HG03159 (cell line): ENCODE data around the gene ACSL6.

Experiments
- ATAC-seq: cut with Tn5 transposase; IDR thresholded peaks from one replicate; pipeline ENCODE4 v1.9.1; 2021; ENCODE audit warnings: mild to moderate bottlenecking, moderate library complexity; ENCODE audit not compliant: unreplicated experiment

The ACSL6 gene

GRCh38 chr5:132017738-132018625 lies 6.5 kb upstream of the ACSL6 start:
- no peak for ATAC-seq

DNA sequence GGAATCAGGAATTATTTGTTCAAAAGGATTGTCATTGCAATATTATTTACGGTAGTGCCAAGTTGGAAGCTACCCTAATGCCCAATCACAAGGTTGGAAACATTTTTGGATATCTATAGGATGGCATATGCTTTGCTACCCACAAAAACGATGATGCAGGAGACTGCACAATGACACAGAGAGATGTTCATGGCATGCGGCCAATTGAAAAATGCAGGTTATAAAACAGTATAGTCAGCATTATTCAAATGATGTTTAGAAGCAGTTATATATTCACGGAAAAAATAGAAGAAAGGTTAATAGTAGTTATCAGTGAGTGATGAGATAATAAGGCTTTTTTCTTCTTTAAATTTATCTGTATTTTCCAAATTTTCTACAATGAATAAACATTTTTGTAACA lies 5.9 kb upstream of the ACSL6 start:
- no peak for ATAC-seq

GRCh38 chr5:132016721-132017250 lies 5.3 kb upstream of the ACSL6 start:
- ATAC-seq: no peak

GRCh38 chr5:132013711-132014110 lies 2.3 kb upstream of the ACSL6 start:
- ATAC-seq: no peak

DNA sequence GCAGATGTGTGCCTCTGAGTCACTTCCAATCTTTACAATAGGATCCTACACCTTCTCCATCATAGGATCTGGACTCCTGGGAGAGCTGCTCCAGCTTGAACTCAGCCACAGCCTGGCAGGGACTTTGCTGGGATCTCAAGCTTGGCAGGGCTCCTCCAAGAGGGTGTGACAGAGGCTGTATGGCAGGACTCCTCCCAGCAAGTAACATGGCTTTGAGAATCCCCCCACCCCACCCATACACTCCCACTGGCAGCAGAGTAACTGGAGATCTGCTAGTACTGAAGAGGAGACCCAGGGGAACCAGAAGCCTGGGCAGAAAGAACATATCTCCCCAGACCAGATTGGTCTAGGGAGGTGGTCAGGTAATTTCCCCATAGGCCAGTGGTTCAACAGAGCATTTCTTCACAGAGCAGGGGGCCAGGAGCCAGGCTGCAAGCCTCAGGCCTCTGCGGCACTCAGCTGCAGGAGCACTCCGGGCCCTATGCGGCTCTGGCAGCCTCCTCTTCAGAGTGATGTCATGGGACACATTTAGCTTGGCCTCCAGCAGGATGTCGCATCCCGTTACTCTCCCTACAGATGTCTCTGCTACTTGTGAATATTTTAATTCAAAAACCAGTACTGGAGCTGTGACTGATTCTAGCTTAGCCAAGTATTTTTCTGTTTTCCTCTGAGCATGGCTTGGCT lies 1.7 kb upstream of the ACSL6 start:
- no peak for ATAC-seq

DNA sequence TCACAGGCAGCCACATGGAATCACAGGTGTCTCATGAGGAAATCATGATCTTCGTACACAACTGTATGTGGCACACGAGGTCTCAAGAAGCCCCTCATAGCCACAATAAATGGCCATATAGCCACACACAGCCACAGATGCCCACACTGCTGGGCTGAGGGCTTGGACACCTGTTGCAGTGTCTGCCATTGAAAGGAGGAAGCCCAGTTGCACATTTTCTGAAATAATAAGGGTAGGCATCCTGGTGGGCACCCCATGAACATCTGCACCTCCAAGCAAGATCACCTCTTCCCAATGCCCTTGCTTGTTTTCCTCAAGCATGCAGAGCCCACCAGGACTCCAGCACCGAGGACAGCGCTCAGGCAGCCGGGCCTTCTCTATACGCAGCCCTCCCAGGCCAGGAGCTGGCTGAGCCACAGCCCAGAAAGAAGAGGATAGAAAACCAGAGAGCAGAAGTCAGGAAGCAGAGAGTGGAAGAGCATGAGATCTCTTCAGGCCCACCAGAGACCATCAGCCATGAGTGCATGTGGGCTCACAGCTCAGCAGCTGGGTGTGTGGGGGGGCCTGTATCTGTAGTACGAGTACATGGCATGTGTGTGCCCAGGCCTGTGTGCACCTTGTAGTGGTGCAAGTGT lies 1.0 kb upstream of the ACSL6 start:
- ATAC-seq: no peak

DNA sequence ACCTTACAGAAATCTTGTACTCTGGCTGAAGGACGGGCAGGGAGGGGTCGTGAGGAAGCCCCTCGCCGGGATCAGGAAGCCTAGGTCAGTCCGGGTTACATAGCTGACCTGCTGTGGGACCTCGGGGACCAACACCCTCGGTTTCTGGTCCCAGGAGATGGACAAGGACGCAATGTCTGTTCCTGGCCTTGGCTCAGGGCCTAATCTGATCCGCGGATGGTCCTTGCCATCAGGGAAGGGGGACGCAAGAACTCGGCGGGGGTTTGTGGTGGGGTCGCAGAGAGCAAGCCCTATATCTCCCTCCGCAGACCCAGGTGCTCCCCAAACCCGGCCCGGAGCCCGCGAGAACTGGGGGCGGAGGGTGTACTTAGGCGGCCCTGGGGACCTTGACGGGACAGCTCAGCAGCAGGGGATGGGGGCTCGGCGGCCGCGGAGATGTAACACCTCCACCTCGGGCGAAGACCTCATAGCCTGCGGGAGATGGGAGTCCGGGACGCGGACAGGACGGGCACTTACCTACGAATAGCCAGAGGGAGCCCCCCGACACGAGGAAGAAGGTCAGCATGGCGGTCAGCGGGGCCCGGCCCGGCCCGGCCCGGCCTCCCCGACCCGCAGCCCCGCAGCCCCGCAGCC lies 353 bp downstream of the ACSL6 start:
- no peak for ATAC-seq

GRCh38 chr5:132010645-132010988 lies 841 bp downstream of the ACSL6 start:
- ATAC-seq: no peak

DNA sequence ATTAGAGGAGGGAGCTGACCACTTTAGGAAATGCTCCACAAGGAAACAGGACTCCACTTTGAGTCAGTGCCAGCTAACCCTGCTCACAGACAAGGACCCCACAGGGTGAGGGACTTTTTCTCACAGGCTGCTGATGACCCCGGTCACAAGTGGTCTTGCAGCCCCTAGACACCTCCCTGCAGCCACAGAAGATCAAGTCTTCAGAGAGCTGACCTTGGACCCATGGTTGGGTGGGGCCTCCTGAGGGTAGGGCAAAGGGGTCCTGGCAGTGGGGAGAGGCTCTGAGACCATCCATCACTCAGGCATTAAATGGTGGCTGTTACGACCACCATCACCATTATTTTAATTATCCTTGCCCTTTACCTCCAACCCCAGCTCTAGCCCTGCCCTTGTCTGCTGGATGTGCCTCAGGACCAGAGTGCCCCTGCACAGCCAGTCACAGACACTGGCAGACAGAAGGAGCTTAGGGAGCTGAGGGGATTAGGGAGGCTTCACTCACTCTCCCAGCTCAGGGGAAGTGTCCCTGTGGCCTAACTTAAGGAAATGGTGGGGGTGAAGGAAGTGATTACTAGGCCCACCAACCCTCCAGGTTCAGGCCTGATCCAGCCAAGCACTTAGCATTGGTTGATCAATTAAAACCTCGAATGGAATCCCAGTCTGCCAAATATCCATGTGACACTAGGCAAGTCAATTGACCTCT lies 1.6 kb downstream of the ACSL6 start:
- ATAC-seq: no peak

- no peak for ATAC-seq
Observed at GRCh38 chr5:132008961-132009680, 2.3 kb downstream of the ACSL6 start.

- peak; percentile 16 for ATAC-seq
Observed at GRCh38 chr5:132008163-132008473, 3.3 kb downstream of the ACSL6 start.

- ATAC-seq: peak; percentile 72
Observed at GRCh38 chr5:132007399-132008162, 3.9 kb downstream of the ACSL6 start.

- no peak for ATAC-seq
Observed at GRCh38 chr5:132006331-132007120, 4.9 kb downstream of the ACSL6 start.

GRCh38 chr5:132005591-132005990 lies 5.9 kb downstream of the ACSL6 start:
- no peak for ATAC-seq

DNA sequence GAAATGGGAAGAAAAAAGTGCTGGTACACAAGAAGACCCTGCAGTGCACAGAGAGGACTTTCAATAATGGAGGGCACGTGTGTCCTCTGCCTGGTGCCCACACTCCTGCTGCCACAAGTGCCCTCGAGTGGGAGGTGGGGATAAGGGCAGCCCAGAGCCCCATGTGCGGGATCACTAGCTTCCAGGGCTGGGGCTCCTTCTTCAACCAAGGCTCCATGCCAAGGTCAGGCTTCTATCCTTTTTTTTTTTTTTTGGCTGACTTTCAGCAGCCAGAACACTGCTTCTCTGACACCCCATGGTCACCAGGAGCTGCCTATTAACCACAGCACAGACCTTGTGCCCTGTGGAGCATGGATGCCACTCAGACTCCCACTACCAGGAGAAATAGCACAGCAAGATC lies 7.5 kb downstream of the ACSL6 start:
- no peak for ATAC-seq

- no peak for ATAC-seq
Observed at GRCh38 chr5:132003170-132003744, 8.2 kb downstream of the ACSL6 start.

DNA sequence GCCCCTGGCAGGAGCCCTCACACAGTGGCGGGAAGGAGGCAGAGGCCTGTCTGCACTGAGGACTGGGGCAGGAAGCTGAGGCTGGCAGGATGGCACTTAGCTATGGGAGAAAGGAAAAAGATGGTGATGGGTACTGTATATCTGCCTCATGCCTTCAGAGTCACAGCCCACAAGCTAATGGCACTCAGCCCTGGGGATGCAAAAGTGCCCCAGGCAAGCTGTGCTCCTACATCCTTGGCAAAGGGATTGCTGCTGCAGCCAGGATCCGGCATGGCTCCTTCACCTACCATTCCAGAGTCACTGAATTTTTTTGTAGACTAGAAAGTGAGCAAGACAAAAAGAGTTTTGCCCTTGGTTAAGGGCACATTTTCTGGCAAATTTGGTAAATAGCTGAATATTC lies 8.7 kb downstream of the ACSL6 start:
- no peak for ATAC-seq
